IMR-90 (cell line): Measurements from ENCODE around the gene ZG16B.

ENCODE experiments used
- RFX5 ChIP-seq: IDR thresholded peaks from 2 replicates; pipeline ENCODE4 v1.8.0; 2012; ENCODE audit warnings: low read depth, mild to moderate bottlenecking, low read length, moderate library complexity
- TF ChIP-seq, protein P1 (sequence below): conservative IDR thresholded peaks from 2 replicates; pipeline ENCODE4 v1.5.1; 2012; ENCODE audit warnings: mild to moderate bottlenecking, low read depth, low read length, improper control_type of control experiment

DNA sequence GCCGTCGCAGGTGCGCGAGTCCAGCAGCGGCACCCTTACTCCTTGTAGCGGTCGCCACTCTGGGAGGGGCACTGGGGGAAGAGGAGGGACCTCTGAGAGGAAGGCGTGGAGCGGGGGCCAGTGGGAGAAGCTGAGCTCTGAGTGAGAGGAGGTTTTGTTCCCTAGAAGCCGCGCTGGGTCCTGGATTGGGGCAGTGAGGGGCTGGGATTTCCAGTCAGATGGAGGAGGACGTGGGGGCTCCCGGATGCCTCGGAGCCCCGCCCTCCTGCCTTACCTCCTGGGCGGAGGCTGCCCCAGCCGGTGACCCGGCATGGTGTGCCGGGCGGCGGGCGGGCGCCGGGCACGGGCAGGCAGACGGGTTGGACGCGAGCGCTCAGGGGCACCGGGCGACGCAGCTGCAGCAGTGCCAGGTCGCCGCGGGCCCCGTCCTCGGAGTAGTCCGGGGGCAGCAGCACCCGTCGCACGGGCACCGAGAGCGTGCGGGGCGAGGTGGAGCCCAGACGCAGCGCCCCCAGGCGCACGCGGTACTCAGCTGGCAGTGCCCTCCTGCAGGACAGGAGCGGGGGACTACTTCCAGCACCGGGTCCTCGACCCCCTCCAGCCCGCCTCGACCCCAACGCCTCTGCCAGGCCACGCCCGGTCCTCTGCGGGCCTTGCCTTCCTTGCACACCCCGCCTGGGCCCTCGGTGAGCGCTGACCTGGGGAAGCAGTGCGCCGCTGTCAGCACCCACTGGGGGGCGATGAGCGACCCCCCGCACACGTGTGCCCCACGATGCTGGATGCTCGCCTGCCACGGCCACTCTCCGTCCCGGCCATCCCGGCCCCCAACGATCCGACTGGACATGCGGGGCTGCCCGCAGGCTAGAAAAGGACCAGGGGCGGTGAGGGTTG, 44.8 kb upstream of the ZG16B start:
- TF ChIP-seq, protein P1, sequence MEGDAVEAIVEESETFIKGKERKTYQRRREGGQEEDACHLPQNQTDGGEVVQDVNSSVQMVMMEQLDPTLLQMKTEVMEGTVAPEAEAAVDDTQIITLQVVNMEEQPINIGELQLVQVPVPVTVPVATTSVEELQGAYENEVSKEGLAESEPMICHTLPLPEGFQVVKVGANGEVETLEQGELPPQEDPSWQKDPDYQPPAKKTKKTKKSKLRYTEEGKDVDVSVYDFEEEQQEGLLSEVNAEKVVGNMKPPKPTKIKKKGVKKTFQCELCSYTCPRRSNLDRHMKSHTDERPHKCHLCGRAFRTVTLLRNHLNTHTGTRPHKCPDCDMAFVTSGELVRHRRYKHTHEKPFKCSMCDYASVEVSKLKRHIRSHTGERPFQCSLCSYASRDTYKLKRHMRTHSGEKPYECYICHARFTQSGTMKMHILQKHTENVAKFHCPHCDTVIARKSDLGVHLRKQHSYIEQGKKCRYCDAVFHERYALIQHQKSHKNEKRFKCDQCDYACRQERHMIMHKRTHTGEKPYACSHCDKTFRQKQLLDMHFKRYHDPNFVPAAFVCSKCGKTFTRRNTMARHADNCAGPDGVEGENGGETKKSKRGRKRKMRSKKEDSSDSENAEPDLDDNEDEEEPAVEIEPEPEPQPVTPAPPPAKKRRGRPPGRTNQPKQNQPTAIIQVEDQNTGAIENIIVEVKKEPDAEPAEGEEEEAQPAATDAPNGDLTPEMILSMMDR = peak; percentile 6; the same call in 1 of the 2 replicates
- no peak for TF ChIP-seq RFX5
